ENCODE data around the gene STARD9.
"Not testable (repeated sequence)": the region's sequence is repeated elsewhere in the genome, so short reads cannot be mapped to it uniquely, and the experiment has no call there.

STARD9 gene

GRCh38 chr15:42575188-42576039 lies at the start of gene STARD9:
Gene STARD9 (plus strand): TSS chr15:42575606. CDS start chr15:42575716, 110 bp downstream.
- peak; percentile 99 for DNase-seq

GRCh38 chr15:42528970-42529369 lies 46.4 kb upstream of the STARD9 start:
- DNase-seq: no peak

- no peak for DNase-seq
Observed at GRCh38 chr15:42533246-42533645, 42.2 kb upstream of the STARD9 start.

- DNase-seq: peak; percentile 72
Observed at GRCh38 chr15:42544853-42545629, 30.4 kb upstream of the STARD9 start.

- DNase-seq: no peak
Observed at GRCh38 chr15:42547918-42548248, 27.5 kb upstream of the STARD9 start.

- peak; percentile 87 for DNase-seq
Observed at GRCh38 chr15:42548249-42549031, 27.0 kb upstream of the STARD9 start, which contains the start of the genes HAUS2 and LRRC57. Gene HAUS2 (plus strand): TSS chr15:42548838. CDS start chr15:42548873, 35 bp downstream. Gene LRRC57 (minus strand): TSS chr15:42548793. CDS start chr15:42548434, 359 bp downstream.

- DNase-seq: peak; percentile 65
Observed at GRCh38 chr15:42549032-42549491, 26.3 kb upstream of the STARD9 start.

- peak; percentile 71 for DNase-seq
Observed at GRCh38 chr15:42549741-42550392, 25.5 kb upstream of the STARD9 start.

- peak; percentile 16 for DNase-seq
Observed at GRCh38 chr15:42553554-42553953, 21.9 kb upstream of the STARD9 start.

GRCh38 chr15:42556550-42557207 lies 18.7 kb upstream of the STARD9 start:
- not testable (repeated sequence) for DNase-seq

- DNase-seq: no peak
Observed at GRCh38 chr15:42558739-42559138, 16.7 kb upstream of the STARD9 start.

GRCh38 chr15:42576040-42576594 lies 711 bp downstream of the STARD9 start:
- DNase-seq: peak; percentile 8

- DNase-seq: no peak
Observed at GRCh38 chr15:42576776-42577175, 1.4 kb downstream of the STARD9 start.

GRCh38 chr15:42577514-42578031 lies 2.2 kb downstream of the STARD9 start:
- no peak for DNase-seq

GRCh38 chr15:42578984-42579537 lies 3.7 kb downstream of the STARD9 start:
- DNase-seq: no peak

GRCh38 chr15:42581272-42581730 lies 5.9 kb downstream of the STARD9 start:
- peak; percentile 85 for DNase-seq

- no peak for DNase-seq
Observed at GRCh38 chr15:42582569-42583375, 7.4 kb downstream of the STARD9 start.

- DNase-seq: no peak
Observed at GRCh38 chr15:42584031-42584765, 8.8 kb downstream of the STARD9 start.

GRCh38 chr15:42590619-42591237 lies 15.3 kb downstream of the STARD9 start:
- DNase-seq: no peak

Measured in inflammatory macrophage treated with lipopolysaccharide for 4 hours (primary cell).